Body of pancreas (tissue), 4 donors: ENCODE results near the gene SEMA5B. TPM values are rescaled to one million over a fixed set of nuclear protein-coding genes. Genes with fewer than 3 reads are reported as not detected.

Experiments
- ATAC-seq: fragments of 150-250 bp; one replicate; pipeline ENCODE4 v1.9.1; 2016
- DNase-seq, 4 donors: peaks; one replicate each; pipeline ENCODE4 v3.0.0-alpha.2; 2019
- H3K27ac ChIP-seq, 4 donors: fragments of 200-600 bp; sonication (generic); 1 replicate in 3 of 4; 2 replicates in 1 of 4; pipeline versions ENCODE4 v1.5.1 to v1.6.1; 2016 to 2019; ENCODE audit warnings: mild to moderate bottlenecking in 1 of 4, mixed read lengths in 1 of 4, moderate library complexity in 1 of 4
- H3K27me3 ChIP-seq, 2 donors: fragments of 200-600 bp; sonication (generic); one replicate each; pipeline ENCODE4 v1.6.0; 2016; ENCODE audit warnings: mild to moderate bottlenecking in 1 of 2
- H3K36me3 ChIP-seq, 2 donors: fragments of 200-600 bp; sonication (generic); replicated peaks in 1 of 2; 2 replicates each; pipeline ENCODE4 v1.5.1; 2016; ENCODE audit warnings: low read depth in 2 of 2; ENCODE audit not compliant: insufficient read depth in 1 of 2
- H3K4me1 ChIP-seq: fragments of 200-600 bp; sonication (generic); one replicate; pipeline ENCODE4 v1.6.0; 2016
- H3K4me3 ChIP-seq, 2 donors: fragments of 200-600 bp; sonication (generic); 1 replicate in 1 of 2; 2 replicates in 1 of 2; pipeline ENCODE4 v1.5.1; 2016 to 2019
- H3K9me3 ChIP-seq, 3 donors: fragments of 200-600 bp; sonication (generic); 1 replicate in 2 of 3; 2 replicates in 1 of 3; pipeline ENCODE4 v1.5.1; 2016
- CTCF ChIP-seq, 7 experiments: fragments of 450-650 bp in 4 of 7; fragments of 200-600 bp in 3 of 7; sonication (generic) in 3 of 7; IDR thresholded peaks; one replicate each; pipeline ENCODE4 v1.5.1; 2016 to 2019; ENCODE audit warnings: antibody characterized with exemption in 7 of 7
- POLR2A ChIP-seq, 3 donors: fragments of 450-650 bp; IDR thresholded peaks; one replicate each; pipeline ENCODE4 v1.6.1; 2016; ENCODE audit warnings: antibody characterized with exemption in 3 of 3, mild to moderate bottlenecking in 2 of 3
- WGBS, 2 donors: methylation state at CpG; one replicate each; pipeline ENCODE4 v1.1.5; 2017; 5-methylcytosine and 5-hydroxymethylcytosine counted together
- intact Hi-C: fragments of 100-400 bp; cut with DNase I; formaldehyde crosslinking; loops from one replicate; pipeline ENCODE4 v1.15.1; 2023
- total RNA-seq, 2 donors: library from RNA; depleted of rRNA; stranded (reverse); fragments of >200 nt; gene quantifications; one replicate each; pipeline ENCODE4 v1.1.0, GENCODE V29; 2016

SEMA5B gene
- total RNA-seq, 2 donors from 2014 or later: 1.0 to 15.2 TPM

GRCh38 chr3:122986693-122987179 is 40.8 kb downstream of the SEMA5B start:
- WGBS, 2 donors: 58 to 74% methylated on average over 6 of the region's 6 CpGs
- no peak for TF ChIP-seq CTCF (IDR thresholded peaks at IDR 0.05)
- no peak for TF ChIP-seq POLR2A (IDR thresholded peaks at IDR 0.05)
- ATAC-seq: no peak
- Histone ChIP-seq H3K27ac (no peak overlapping the region), H3K27me3 (no peaks in the 10 kb centered on the region), H3K4me1 (no peaks in the 10 kb centered on the region), H3K9me3 (no peaks in the 10 kb centered on the region), H3K36me3 (no peaks in the 10 kb centered on the region), H3K4me3 (no peak overlapping the region)
- no peak for DNase-seq
- intact Hi-C loops: no loop called here

- H3K27ac ChIP-seq: no peak overlapping the region
- H3K9me3 ChIP-seq: no peaks in the 10 kb centered on the region
- ATAC-seq (no peak), DNase-seq (no peak)
- H3K27me3 ChIP-seq: no peaks in the 10 kb centered on the region
- intact Hi-C loops: no loop called here
- no peak overlapping the region for H3K4me3 ChIP-seq
- H3K36me3 ChIP-seq: no peaks in the 10 kb centered on the region
- TF ChIP-seq POLR2A (IDR thresholded peaks at IDR 0.05): no peak
- no peak for TF ChIP-seq CTCF (IDR thresholded peaks at IDR 0.05)
- WGBS, 2 donors: 84 to 85% methylated on average over 4 of the region's 4 CpGs
- H3K4me1 ChIP-seq: no peaks in the 10 kb centered on the region
Measured at GRCh38 chr3:122985539-122985938, 42.0 kb downstream of the SEMA5B start.

DNA sequence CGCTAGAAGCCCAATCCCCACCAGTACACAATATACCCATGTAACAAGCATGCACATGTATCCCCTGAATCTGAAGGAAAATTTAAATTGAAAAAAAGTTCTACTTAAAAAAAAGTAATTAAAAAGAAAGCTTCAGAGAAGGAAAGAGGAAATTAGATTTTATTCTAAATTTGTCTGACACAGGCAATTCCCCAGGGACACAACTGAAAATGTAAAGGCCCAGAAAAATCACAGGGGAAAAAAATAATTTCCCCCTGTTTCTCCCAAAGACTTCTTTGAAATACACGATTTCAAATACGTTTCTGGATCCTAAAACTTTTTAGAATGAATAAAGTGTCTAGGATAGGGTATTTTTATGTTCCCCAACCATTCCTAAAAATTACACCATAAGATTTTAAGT is 42.9 kb downstream of the SEMA5B start:
- no peak for DNase-seq
- no peak for ATAC-seq
- Histone ChIP-seq H3K4me1 (no peaks in the 10 kb centered on the region), H3K27me3 (no peaks in the 10 kb centered on the region), H3K36me3 (no peaks in the 10 kb centered on the region), H3K27ac (no peak overlapping the region), H3K9me3 (no peaks in the 10 kb centered on the region), H3K4me3 (no peak overlapping the region)
- intact Hi-C loops: no loop called here
- TF ChIP-seq POLR2A (IDR thresholded peaks at IDR 0.05): no peak
- TF ChIP-seq CTCF (IDR thresholded peaks at IDR 0.05): no peak
- 77 to 83% methylated on average over 3 of the region's 3 CpGs for WGBS, 2 donors

GRCh38 chr3:122984007-122984406 is 43.6 kb downstream of the SEMA5B start:
- H3K4me3 ChIP-seq: no peak overlapping the region
- H3K27ac ChIP-seq: no peak overlapping the region
- no peak for DNase-seq
- no peak for ATAC-seq
- WGBS, 2 donors: 78 to 81% methylated on average over 11 of the region's 11 CpGs
- no peaks in the 10 kb centered on the region for H3K36me3 ChIP-seq
- no peaks in the 10 kb centered on the region for H3K27me3 ChIP-seq
- TF ChIP-seq POLR2A (IDR thresholded peaks at IDR 0.05) (no peak), CTCF (IDR thresholded peaks at IDR 0.05) (no peak)
- no peaks in the 10 kb centered on the region for H3K4me1 ChIP-seq
- H3K9me3 ChIP-seq: no peaks in the 10 kb centered on the region
- intact Hi-C loops: no loop called here
